MCF 10A (cell line): ENCODE data around the gene HES7. TPM values are rescaled to one million over a fixed set of nuclear protein-coding genes. Genes with fewer than 3 reads are reported as not detected.

Experiments
- BruUV-seq: library from RNA; stranded (reverse); fragments of 400-500 nt; replicated peaks from 2 replicates; lab custom pipeline; 2021; lab: Mats Ljungman, UMichigan
- CTCF ChIA-PET: fragments of 300-600 bp; sonication (Branson Sonifier 250); formaldehyde crosslinking; extraction: SDS; loops from one replicate; lab custom pipeline; 2021; ENCODE audit warnings: antibody characterized with exemption, inconsistent platforms; lab: Yijun Ruan, JAX
- POLR2A ChIA-PET: fragments of 300-600, 350-650 bp; sonication (Branson Sonifier 250); formaldehyde crosslinking; extraction: SDS; loops from one replicate; lab custom pipeline; 2020; ENCODE audit warnings: antibody characterized with exemption, inconsistent platforms; lab: Yijun Ruan, JAX
- DNase-seq: peaks from one replicate; pipeline ENCODE4 v3.0.0-alpha.2; 2018; ENCODE audit not compliant: unreplicated experiment
- H3K27ac Mint-ChIP-seq: one replicate; pipeline ENCODE4 v1.8.0; 2022; ENCODE audit warnings: mild to moderate bottlenecking, low read depth, mixed read lengths; ENCODE audit not compliant: unreplicated experiment
- H3K27me3 Mint-ChIP-seq: one replicate; pipeline ENCODE4 v1.8.0; 2022; ENCODE audit warnings: mixed read lengths; ENCODE audit not compliant: insufficient read depth, unreplicated experiment
- H3K36me3 Mint-ChIP-seq: one replicate; pipeline ENCODE4 v1.8.0; 2022; ENCODE audit warnings: mild to moderate bottlenecking, moderate library complexity, mixed read lengths; ENCODE audit not compliant: insufficient read depth, unreplicated experiment
- H3K4me1 Mint-ChIP-seq: one replicate; pipeline ENCODE4 v1.8.0; 2022; ENCODE audit warnings: mixed read lengths; ENCODE audit not compliant: insufficient read depth, unreplicated experiment
- H3K4me3 Mint-ChIP-seq: one replicate; pipeline ENCODE4 v1.8.0; 2022; ENCODE audit warnings: mild to moderate bottlenecking, moderate library complexity, mixed read lengths; ENCODE audit not compliant: unreplicated experiment
- H3K9me3 Mint-ChIP-seq: one replicate; pipeline ENCODE4 v1.8.0; 2022; ENCODE audit warnings: mixed read lengths; ENCODE audit not compliant: unreplicated experiment
- intact Hi-C: fragments of 100-400 bp; cut with micrococcal nuclease; formaldehyde crosslinking; loops from 2 replicates; pipeline ENCODE4 v1.14.1; 2022
- total RNA-seq: library from RNA; stranded (reverse); gene quantifications from 2 replicates; pipeline ENCODE4 v1.2.3, GENCODE V29; 2022
- TF ChIP-seq, protein P1 (sequence below): fragments of 200-600 bp; IDR thresholded peaks from one replicate; pipeline ENCODE4 v1.8.0; 2022; ENCODE audit warnings: antibody characterized with exemption, mild to moderate bottlenecking; ENCODE audit not compliant: unreplicated experiment

Gene HES7
- total RNA-seq, 1 experiment from 2014 or later = 5.9 TPM

GRCh38 chr17:8117367-8117979 lies 6.4 kb downstream of the HES7 start:
- TF ChIP-seq, protein P1, sequence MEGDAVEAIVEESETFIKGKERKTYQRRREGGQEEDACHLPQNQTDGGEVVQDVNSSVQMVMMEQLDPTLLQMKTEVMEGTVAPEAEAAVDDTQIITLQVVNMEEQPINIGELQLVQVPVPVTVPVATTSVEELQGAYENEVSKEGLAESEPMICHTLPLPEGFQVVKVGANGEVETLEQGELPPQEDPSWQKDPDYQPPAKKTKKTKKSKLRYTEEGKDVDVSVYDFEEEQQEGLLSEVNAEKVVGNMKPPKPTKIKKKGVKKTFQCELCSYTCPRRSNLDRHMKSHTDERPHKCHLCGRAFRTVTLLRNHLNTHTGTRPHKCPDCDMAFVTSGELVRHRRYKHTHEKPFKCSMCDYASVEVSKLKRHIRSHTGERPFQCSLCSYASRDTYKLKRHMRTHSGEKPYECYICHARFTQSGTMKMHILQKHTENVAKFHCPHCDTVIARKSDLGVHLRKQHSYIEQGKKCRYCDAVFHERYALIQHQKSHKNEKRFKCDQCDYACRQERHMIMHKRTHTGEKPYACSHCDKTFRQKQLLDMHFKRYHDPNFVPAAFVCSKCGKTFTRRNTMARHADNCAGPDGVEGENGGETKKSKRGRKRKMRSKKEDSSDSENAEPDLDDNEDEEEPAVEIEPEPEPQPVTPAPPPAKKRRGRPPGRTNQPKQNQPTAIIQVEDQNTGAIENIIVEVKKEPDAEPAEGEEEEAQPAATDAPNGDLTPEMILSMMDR = no peak
- Mint-ChIP-seq H3K4me3 (peak overlapping the region; percentile 77), H3K27ac (peak overlapping the region; percentile 98), H3K36me3 (peaks cover 28% of the 10 kb centered on the region), H3K27me3 (no peaks in the 10 kb centered on the region), H3K9me3 (no peaks in the 10 kb centered on the region), H3K4me1 (peaks cover 25% of the 10 kb centered on the region)
- ChIA-PET POLR2A (interaction anchor here (0.7 to 6.4 kb wide), 17 partner anchors 11 to 431 kb away, joined by 3 to 172 read pairs (median 13); partner anchors contain the start of genes BORCS6, CTC1, PER1 and PFAS), CTCF (interaction anchor here (0.6 to 6.7 kb wide), 14 partner anchors 12 to 641 kb away, joined by 3 to 67 read pairs (median 12); partner anchors contain the start of gene ALOX12B)
- BruUV-seq = no TSS peak
- intact Hi-C loops = no loop called here
- no peak for DNase-seq

DNA sequence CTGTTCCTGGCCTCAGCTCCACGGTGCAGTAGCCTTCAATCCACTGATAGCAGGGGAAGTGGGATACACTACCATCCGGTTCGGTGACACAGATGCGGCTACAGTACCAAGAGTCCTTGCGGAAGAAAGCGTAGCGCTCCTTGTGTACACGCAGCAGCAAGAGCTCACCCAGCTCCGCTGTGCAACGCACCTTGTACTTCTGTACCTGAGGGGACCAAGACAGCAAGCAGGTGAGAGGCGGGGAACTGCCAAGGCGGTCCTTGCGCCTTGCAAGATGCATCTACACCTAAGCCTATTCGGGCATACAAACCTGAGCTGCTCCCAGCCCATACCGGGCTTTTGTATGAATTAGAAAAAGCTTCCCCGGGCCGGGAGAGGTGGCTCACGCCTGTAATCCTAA lies 7.1 kb downstream of the HES7 start:
- H3K9me3 Mint-ChIP-seq = no peaks in the 10 kb centered on the region
- BruUV-seq = no TSS peak
- H3K27ac Mint-ChIP-seq = no peak overlapping the region
- POLR2A ChIA-PET = interaction anchor here (1.0 to 6.4 kb wide), 9 partner anchors 10 to 132 kb away, joined by 3 to 172 read pairs (median 30); partner anchors contain the start of genes BORCS6, CTC1, PER1 and PFAS
- H3K36me3 Mint-ChIP-seq = peaks cover 28% of the 10 kb centered on the region
- no peak overlapping the region for H3K4me3 Mint-ChIP-seq
- intact Hi-C loops = no loop called here
- CTCF ChIA-PET = interaction anchor here (0.8 to 6.7 kb wide), 7 partner anchors 13 to 181 kb away, joined by 3 to 67 read pairs (median 5); no protein-coding TSS in a partner anchor
- TF ChIP-seq, protein P1 = no peak
- no peak for DNase-seq
- H3K4me1 Mint-ChIP-seq = peaks cover 25% of the 10 kb centered on the region
- H3K27me3 Mint-ChIP-seq = no peaks in the 10 kb centered on the region

DNA sequence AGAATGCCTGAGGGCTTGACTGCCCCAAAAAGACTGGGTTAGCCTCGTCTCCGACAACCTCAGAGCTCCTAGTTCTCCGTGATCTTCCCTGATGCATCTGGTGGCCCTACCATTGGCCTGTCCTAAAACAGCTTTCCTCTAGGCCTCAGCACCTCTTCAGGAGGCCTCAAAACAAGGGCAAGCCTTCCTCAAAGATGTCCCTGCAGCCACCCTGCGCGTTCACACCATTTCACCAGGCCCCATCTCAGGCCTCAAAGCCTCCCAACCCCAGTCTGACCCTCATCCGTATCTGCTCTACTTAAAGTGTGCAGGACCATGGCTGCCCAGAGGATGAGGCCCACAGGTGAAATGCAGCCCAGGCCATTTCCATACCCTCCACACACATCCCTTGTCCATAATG lies 13.0 kb downstream of the HES7 start:
- peaks cover 12% of the 10 kb centered on the region for H3K4me1 Mint-ChIP-seq
- POLR2A ChIA-PET = interaction anchor here (1.0 to 1.3 kb wide), 3 partner anchors 9 to 51 kb away, joined by 4 to 7 read pairs (median 4); no protein-coding TSS in a partner anchor
- no peaks in the 10 kb centered on the region for H3K9me3 Mint-ChIP-seq
- intact Hi-C loops = loop anchor here (1.0 kb wide), 2 partner anchors 17 to 31 kb away; no protein-coding TSS in a partner anchor
- TF ChIP-seq, protein P1 = no peak
- no peak overlapping the region for H3K4me3 Mint-ChIP-seq
- H3K27ac Mint-ChIP-seq = no peak overlapping the region
- BruUV-seq = no TSS peak
- no peaks in the 10 kb centered on the region for H3K36me3 Mint-ChIP-seq
- CTCF ChIA-PET = interaction anchor here (0.6 to 14.2 kb wide), 26 partner anchors 9 to 592 kb away, joined by 3 to 233 read pairs (median 4); partner anchors contain the start of genes ALOX12B, CTC1 and KRABD2
- H3K27me3 Mint-ChIP-seq = no peaks in the 10 kb centered on the region
- no peak for DNase-seq

GRCh38 chr17:8110456-8110804 lies 13.5 kb downstream of the HES7 start:
- Mint-ChIP-seq H3K4me1 (peaks cover 17% of the 10 kb centered on the region), H3K9me3 (no peaks in the 10 kb centered on the region), H3K36me3 (no peaks in the 10 kb centered on the region), H3K27me3 (no peaks in the 10 kb centered on the region), H3K27ac (no peak overlapping the region), H3K4me3 (no peak overlapping the region)
- POLR2A ChIA-PET = interaction anchor here (1.0 to 1.3 kb wide), 3 partner anchors 9 to 50 kb away, joined by 4 to 7 read pairs (median 4); no protein-coding TSS in a partner anchor
- intact Hi-C loops = loop anchor here (1.0 kb wide), 2 partner anchors 16 to 30 kb away; no protein-coding TSS in a partner anchor
- no peak for DNase-seq
- TF ChIP-seq, protein P1 = no peak
- BruUV-seq = no TSS peak
- CTCF ChIA-PET = interaction anchor here (0.6 to 14.2 kb wide), 23 partner anchors 9 to 592 kb away, joined by 3 to 233 read pairs (median 4); partner anchors contain the start of genes ALOX12B and CTC1
